Measurements from ENCODE around the gene ASB14.

The ASB14 gene

GRCh38 chr3:57227204-57227929, 65.1 kb downstream of the ASB14 start, which contains the start of gene APPL1:
Gene APPL1, plus strand, starts transcription at chr3:57227729. Its CDS starts 155 bp downstream, at chr3:57227884.
- Histone ChIP-seq H3K36me3 (ENCODE audit: insufficient read depth, low read length) (no peaks in the 10 kb centered on the region), H3K4me3 (ENCODE audit: low read depth, low read length, poor library complexity, severe bottlenecking) (peak within 1 kb of the TSS; percentile 91), H3K27ac (ENCODE audit: low read depth, low read length, poor library complexity, severe bottlenecking) (peak within 1 kb of the TSS; percentile 54), H3K27me3 (ENCODE audit: insufficient read depth, low read length) (no peaks in the 10 kb centered on the region), H4K20me1 (ENCODE audit: insufficient read depth, low read length) (no peaks in the 10 kb centered on the region), H3K4me1 (ENCODE audit: insufficient read depth, low read length, severe bottlenecking) (peaks cover 28% of the 10 kb centered on the region), H3K4me2 (ENCODE audit: low read length) (peak within 1 kb of the TSS; percentile 92), H3K9ac (ENCODE audit: low read length) (peak within 1 kb of the TSS; percentile 92), H2AFZ (ENCODE audit: low read length) (peak within 1 kb of the TSS; percentile 64; the same call in 1 of the 2 replicates), H3F3A (ENCODE audit: insufficient read depth, low read length) (no peaks in the 10 kb centered on the region), H3K9me2 (ENCODE audit: low read depth, low read length) (no peaks in the 10 kb centered on the region), H3K9me3 (ENCODE audit: low read length) (no peaks in the 10 kb centered on the region), H3K79me2 (ENCODE audit: insufficient read depth, low read length) (peaks cover 26% of the 10 kb centered on the region)
- TF ChIP-seq CTCF (IDR thresholded peaks at IDR 0.05; ENCODE audit: low read length) (no peak), EZH2 (IDR thresholded peaks at IDR 0.05; ENCODE audit: borderline replicate concordance, low read length) (no peak)

GRCh38 chr3:57226176-57226575, 66.3 kb downstream of the ASB14 start:
- Histone ChIP-seq H3K4me2 (ENCODE audit: low read length) (no peak overlapping the region), H4K20me1 (ENCODE audit: insufficient read depth, low read length) (no peaks in the 10 kb centered on the region), H3K36me3 (ENCODE audit: insufficient read depth, low read length) (no peaks in the 10 kb centered on the region), H3K9ac (ENCODE audit: low read length) (no peak overlapping the region), H3K79me2 (ENCODE audit: insufficient read depth, low read length) (peaks cover 21% of the 10 kb centered on the region), H3K9me2 (ENCODE audit: low read depth, low read length) (no peaks in the 10 kb centered on the region), H3K27me3 (ENCODE audit: insufficient read depth, low read length) (no peaks in the 10 kb centered on the region), H3K9me3 (ENCODE audit: low read length) (no peaks in the 10 kb centered on the region), H2AFZ (ENCODE audit: low read length) (no peak overlapping the region), H3K27ac (ENCODE audit: low read depth, low read length, poor library complexity, severe bottlenecking) (no peak overlapping the region), H3K4me1 (ENCODE audit: insufficient read depth, low read length, severe bottlenecking) (peaks cover 28% of the 10 kb centered on the region), H3F3A (ENCODE audit: insufficient read depth, low read length) (no peaks in the 10 kb centered on the region), H3K4me3 (ENCODE audit: low read depth, low read length, poor library complexity, severe bottlenecking) (no peak overlapping the region)
- TF ChIP-seq CTCF (IDR thresholded peaks at IDR 0.05; ENCODE audit: low read length) = no peak
- no peak for TF ChIP-seq EZH2 (IDR thresholded peaks at IDR 0.05; ENCODE audit: borderline replicate concordance, low read length)

- Histone ChIP-seq H3K4me1 (ENCODE audit: insufficient read depth, low read length, severe bottlenecking) (peaks cover 22% of the 10 kb centered on the region), H3K27me3 (ENCODE audit: insufficient read depth, low read length) (no peaks in the 10 kb centered on the region), H3K9me2 (ENCODE audit: low read depth, low read length) (no peaks in the 10 kb centered on the region), H3F3A (ENCODE audit: insufficient read depth, low read length) (no peaks in the 10 kb centered on the region), H3K9ac (ENCODE audit: low read length) (no peak overlapping the region), H3K4me2 (ENCODE audit: low read length) (no peak overlapping the region), H3K9me3 (ENCODE audit: low read length) (no peaks in the 10 kb centered on the region), H3K27ac (ENCODE audit: low read depth, low read length, poor library complexity, severe bottlenecking) (no peak overlapping the region), H4K20me1 (ENCODE audit: insufficient read depth, low read length) (no peaks in the 10 kb centered on the region), H3K79me2 (ENCODE audit: insufficient read depth, low read length) (peaks cover 12% of the 10 kb centered on the region), H2AFZ (ENCODE audit: low read length) (no peak overlapping the region), H3K4me3 (ENCODE audit: low read depth, low read length, poor library complexity, severe bottlenecking) (no peak overlapping the region), H3K36me3 (ENCODE audit: insufficient read depth, low read length) (no peaks in the 10 kb centered on the region)
- TF ChIP-seq EZH2 (IDR thresholded peaks at IDR 0.05; ENCODE audit: borderline replicate concordance, low read length) = no peak
- TF ChIP-seq CTCF (IDR thresholded peaks at IDR 0.05; ENCODE audit: low read length) = no peak
Observed at GRCh38 chr3:57224856-57225255, 67.6 kb downstream of the ASB14 start.
